Thymus (tissue), 11 donors: ENCODE measurements around the gene SST. TPM values are rescaled to one million over a fixed set of nuclear protein-coding genes. Genes with fewer than 3 reads are reported as not detected.

ENCODE experiments used
- DNase-seq, 9 donors: peaks; one replicate each; pipeline ENCODE4 v3.0.0-alpha.2; 2013; ENCODE audit warnings: low spot score in 9 of 9, low read depth in 6 of 9, missing footprints in 1 of 9
- H3K27ac ChIP-seq, 2 donors: one replicate each; pipeline ENCODE4 v1.5.1; 2013; ENCODE audit warnings: control low read depth in 1 of 2, low read depth in 1 of 2, low read length in 1 of 2, mild to moderate bottlenecking in 1 of 2, moderate library complexity in 1 of 2
- H3K27me3 ChIP-seq, 2 donors: one replicate each; pipeline ENCODE4 v1.5.1; 2013; ENCODE audit warnings: low read length in 1 of 2; ENCODE audit not compliant: control insufficient read depth in 2 of 2, insufficient read depth in 1 of 2
- H3K36me3 ChIP-seq, 2 donors: one replicate each; pipeline ENCODE4 v1.5.1; 2013; ENCODE audit warnings: low read length in 1 of 2, mild to moderate bottlenecking in 1 of 2, moderate library complexity in 1 of 2; ENCODE audit not compliant: control insufficient read depth in 2 of 2, insufficient read depth in 2 of 2
- H3K4me1 ChIP-seq, 2 donors: one replicate each; pipeline ENCODE4 v1.5.1; 2013; ENCODE audit warnings: low read length in 2 of 2; ENCODE audit not compliant: control insufficient read depth in 2 of 2, insufficient read depth in 2 of 2
- H3K4me3 ChIP-seq, 2 donors: one replicate each; pipeline ENCODE4 v1.5.1; 2013; ENCODE audit warnings: low read length in 2 of 2, control low read depth in 1 of 2, mild to moderate bottlenecking in 1 of 2
- H3K9me3 ChIP-seq, 2 donors: one replicate each; pipeline ENCODE4 v1.5.1; 2013; ENCODE audit warnings: low read length in 1 of 2, mild to moderate bottlenecking in 1 of 2; ENCODE audit not compliant: control insufficient read depth in 2 of 2, insufficient read depth in 1 of 2
- WGBS: extraction: QIAGEN DNeasy Blood & Tissue Kit; methylation state at CpG from one replicate; pipeline ENCODE4 v1.1.7; 2013; 5-methylcytosine and 5-hydroxymethylcytosine counted together
- polyA plus RNA-seq: library from polyadenylated mRNA; stranded (reverse); fragments of 200-250 nt; gene quantifications from one replicate; pipeline ENCODE4 v1.2.3, GENCODE V29; 2013
- total RNA-seq: library from RNA; stranded (reverse); fragments of 120-200 nt; gene quantifications from one replicate; pipeline ENCODE4 v1.2.4, GENCODE V29; 2013
- donor health status: healthy.

Gene SST
- total and polyA plus RNA-seq, 2 donors, result 1.3 to 24.1 TPM

DNA sequence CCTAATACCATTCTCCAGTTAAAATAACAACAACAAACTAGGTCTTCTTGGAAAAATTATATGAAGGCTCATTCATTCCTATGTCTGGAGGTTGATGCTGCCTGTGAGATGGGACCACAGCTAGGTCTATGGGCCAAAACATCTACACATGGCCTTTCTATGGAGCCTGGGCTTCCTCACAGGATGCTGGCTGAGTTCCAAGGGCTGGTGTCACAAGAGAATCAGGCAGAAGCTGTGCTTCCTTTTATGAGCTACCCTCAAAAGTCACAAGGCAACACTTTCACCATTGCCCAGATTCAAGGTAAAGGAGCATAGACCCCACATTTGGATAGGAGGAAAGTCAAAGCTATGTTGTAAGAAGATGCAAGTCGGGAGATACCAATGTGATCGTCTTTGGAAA is 36.8 kb upstream of the SST start:
- WGBS, result 90% methylated on average over 2 of the region's 2 CpGs
- no peaks in the 10 kb centered on the region for H3K27me3 ChIP-seq
- DNase-seq, result no peak
- no peaks in the 10 kb centered on the region for H3K4me1 ChIP-seq
- no peak overlapping the region for H3K27ac ChIP-seq
- H3K4me3 ChIP-seq, result no peak overlapping the region
- no peaks in the 10 kb centered on the region for H3K36me3 ChIP-seq
- H3K9me3 ChIP-seq, result no peaks in the 10 kb centered on the region

DNA sequence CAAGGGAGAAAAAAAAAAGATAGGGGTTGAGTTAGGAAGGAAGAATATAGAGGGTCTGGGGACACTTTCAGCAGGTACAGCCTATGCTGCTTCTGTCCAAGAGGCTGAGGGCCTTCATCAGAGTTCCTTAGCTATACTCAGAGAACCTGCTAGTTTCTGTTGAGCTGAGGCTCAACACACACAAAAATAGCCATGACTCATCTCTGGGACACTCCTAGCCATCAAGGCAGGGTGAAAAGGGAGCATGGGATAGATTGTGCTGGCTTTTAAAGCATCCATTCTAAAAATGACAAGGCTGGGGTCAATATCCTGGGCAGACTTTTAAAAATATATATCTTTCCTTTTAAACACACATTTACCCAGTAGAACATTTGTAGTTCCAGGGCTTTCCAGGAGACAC is 35.0 kb upstream of the SST start:
- no peak overlapping the region for H3K27ac ChIP-seq
- no peaks in the 10 kb centered on the region for H3K27me3 ChIP-seq
- no peak overlapping the region for H3K4me3 ChIP-seq
- H3K9me3 ChIP-seq, result no peaks in the 10 kb centered on the region
- no peaks in the 10 kb centered on the region for H3K36me3 ChIP-seq
- DNase-seq, result no peak
- no peaks in the 10 kb centered on the region for H3K4me1 ChIP-seq

DNA sequence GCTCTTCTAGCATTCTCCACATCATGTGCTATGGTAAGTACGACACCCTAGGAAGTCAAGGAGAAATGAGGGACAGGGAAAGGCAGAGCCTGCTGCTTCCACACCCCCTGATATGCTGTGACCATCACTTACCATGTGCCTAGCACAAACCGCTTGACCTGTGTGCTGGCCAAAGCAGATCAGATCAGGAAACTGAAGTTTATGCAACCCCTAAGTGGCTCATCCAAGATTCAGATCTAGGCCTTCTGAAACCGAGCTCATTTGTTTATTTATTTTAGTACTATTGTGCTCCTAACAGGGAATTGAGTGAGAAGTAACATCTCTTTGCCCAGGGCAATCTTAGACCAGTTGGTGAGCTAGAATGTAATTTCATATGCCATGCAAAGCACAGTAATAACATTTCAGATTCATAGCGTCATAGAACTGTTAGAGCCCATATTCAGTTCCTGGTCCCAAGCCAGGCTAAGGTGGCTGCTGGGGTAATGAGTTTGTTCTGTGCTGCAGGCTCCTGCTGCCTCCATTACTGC is 32.4 kb upstream of the SST start, which contains the start of gene RTP2:
RTP2 (minus strand) TSS at position 51 of the 527 bp plus-strand sequence. CDS start 429 bp downstream, outside the sequence.
- DNase-seq, result no peak
- Histone ChIP-seq H3K36me3 (no peaks in the 10 kb centered on the region), H3K9me3 (no peaks in the 10 kb centered on the region), H3K27ac (no peak within 1 kb of the TSS), H3K27me3 (no peaks in the 10 kb centered on the region), H3K4me1 (no peaks in the 10 kb centered on the region), H3K4me3 (no peak within 1 kb of the TSS)
- 70% methylated on average over 4 of the region's 4 CpGs for WGBS

DNA sequence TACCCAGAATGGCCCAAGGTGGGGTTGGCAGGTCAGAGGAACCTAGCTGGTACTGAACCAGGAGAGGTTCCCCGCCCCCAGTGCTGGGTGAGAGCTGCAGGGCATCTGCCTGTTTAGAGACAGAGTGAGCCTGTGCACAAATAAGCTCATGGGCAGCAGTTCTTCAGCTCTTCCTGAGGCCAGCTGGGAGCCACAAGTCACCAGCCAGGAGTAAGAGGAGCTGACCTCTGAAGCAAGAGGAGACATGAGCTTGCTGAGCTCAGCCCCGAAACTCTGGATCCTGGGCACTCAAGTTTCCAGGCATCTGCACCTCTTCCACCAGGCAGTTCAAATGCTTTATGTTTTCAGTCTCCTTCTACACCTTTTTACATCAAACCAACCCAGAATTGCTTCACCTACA is 30.1 kb upstream of the SST start:
- Histone ChIP-seq H3K27me3 (peaks cover 0 to 2% of the 10 kb centered on the region in 2 donors), H3K36me3 (no peaks in the 10 kb centered on the region), H3K27ac (no peak overlapping the region), H3K9me3 (no peaks in the 10 kb centered on the region), H3K4me3 (no peak overlapping the region), H3K4me1 (no peaks in the 10 kb centered on the region)
- no peak for DNase-seq
- WGBS, result 96% methylated on average over 2 of the region's 2 CpGs

DNA sequence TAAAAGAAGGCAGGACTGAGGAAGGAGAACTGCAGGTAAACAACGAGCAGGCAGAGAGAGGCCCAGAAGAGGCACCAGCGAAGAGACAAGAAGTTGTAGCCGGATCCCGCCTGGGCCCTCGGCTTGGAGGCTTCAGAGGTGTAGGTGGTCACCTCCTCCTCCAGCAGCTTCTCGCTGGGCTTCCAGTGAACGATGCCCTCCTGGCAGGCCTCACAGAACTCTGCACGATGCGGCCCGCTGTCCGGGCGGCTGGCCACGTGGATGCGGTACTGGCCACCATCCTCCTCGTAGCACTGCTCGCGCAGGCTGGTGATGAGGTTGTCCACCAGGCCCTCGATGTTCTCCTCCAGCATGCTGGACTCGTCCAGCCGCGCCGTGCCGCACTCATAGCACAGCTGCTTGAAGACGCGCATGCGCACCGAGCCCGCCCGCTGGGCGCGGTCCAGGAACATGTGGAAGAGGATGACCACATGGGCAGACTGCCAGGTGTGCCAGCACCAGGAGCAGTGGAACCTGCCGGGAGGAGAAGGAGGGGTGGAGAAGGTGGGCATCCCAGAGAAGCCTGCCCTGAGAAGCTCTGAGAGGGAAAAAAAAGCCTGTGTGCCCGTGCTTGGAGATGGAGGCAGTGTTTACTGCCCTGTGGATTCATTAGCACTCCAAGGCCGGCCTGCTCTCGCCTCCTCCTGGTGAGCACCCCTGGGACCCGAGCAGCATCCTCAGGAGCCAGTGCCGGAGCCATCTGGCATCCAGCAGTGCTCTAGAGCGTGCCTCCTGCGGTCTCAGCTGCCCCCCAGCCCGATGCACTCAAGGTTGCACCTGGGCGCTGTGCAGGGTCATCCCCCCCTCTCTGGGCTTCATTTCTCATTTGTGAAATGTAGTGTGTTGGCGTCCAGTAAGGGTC is 28.6 kb upstream of the SST start:
- Histone ChIP-seq H3K27me3 (peaks cover 0 to 2% of the 10 kb centered on the region in 2 donors), H3K4me1 (no peaks in the 10 kb centered on the region), H3K36me3 (no peaks in the 10 kb centered on the region), H3K27ac (no peak overlapping the region), H3K4me3 (no peak overlapping the region), H3K9me3 (no peaks in the 10 kb centered on the region)
- DNase-seq, result no peak
- 97% methylated on average over 42 of the region's 42 CpGs for WGBS

DNA sequence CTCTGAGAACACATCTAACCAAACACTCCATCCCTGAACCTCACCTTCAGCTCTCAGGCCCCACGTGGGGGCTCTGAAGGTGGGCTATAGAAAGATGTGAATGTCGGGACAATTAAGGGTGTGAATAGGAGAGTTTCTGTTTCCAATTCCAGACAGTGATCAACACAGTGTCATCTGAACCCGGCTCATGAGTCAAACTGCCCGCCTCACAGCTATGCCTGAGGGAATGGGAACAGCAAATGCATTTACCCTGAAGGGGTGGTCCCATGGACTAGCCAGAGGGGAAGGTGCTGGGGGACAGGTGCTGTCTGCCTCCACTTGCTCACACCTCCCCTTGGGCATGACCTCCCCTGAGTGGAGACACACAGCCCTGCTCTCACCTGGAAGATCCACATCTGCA is 25.8 kb upstream of the SST start:
- H3K27me3 ChIP-seq, result peaks cover 0 to 2% of the 10 kb centered on the region in 2 donors
- DNase-seq, result no peak
- WGBS, result 49% methylated on average over 4 of the region's 4 CpGs
- H3K4me1 ChIP-seq, result no peaks in the 10 kb centered on the region
- no peaks in the 10 kb centered on the region for H3K9me3 ChIP-seq
- no peak overlapping the region for H3K4me3 ChIP-seq
- no peak overlapping the region for H3K27ac ChIP-seq
- no peaks in the 10 kb centered on the region for H3K36me3 ChIP-seq

DNA sequence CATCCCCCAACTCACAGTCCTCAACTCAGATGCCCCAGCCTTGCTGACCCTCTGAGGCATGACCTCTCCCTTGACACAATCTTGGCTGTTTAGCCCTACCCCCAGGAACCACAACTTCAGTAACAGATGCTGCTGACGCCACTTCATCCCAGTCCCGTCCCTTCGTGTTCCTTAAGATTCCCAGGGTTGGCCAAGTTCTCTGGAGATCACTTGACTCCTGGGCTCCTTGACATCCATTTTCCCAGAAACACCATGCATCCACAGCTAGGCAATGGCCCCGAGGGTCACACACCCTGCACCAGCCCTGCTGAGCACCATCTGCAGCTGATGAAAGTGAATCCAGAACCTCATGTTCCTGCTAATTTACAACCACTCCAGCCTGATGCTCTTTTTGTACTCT is 25.3 kb upstream of the SST start:
- Histone ChIP-seq H3K4me1 (no peaks in the 10 kb centered on the region), H3K9me3 (no peaks in the 10 kb centered on the region), H3K4me3 (no peak overlapping the region), H3K27ac (no peak overlapping the region), H3K36me3 (no peaks in the 10 kb centered on the region), H3K27me3 (peaks cover 0 to 2% of the 10 kb centered on the region in 2 donors)
- 93% methylated on average over 4 of the region's 4 CpGs for WGBS
- DNase-seq, result no peak

DNA sequence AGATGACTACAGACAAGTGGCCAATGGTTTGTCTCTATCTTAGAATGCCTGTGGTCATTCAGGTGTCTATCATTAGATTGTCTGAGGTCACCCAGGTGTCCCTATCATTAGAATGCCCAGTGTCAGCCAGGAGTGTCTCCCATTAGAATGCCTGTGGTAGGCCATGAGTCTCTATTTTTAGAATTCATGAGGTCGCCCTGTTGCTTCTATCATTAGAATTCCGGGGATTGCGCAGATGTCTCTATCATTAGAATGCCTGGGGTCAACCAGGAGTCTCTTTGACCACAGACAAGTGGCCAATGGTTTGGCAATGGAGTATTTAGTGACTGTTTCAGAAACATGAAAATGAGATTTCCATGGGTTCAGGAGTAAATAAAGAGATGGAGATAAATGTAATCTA is 24.6 kb upstream of the SST start:
- no peak for DNase-seq
- Histone ChIP-seq H3K9me3 (no peaks in the 10 kb centered on the region), H3K27me3 (peaks cover 0 to 6% of the 10 kb centered on the region in 2 donors), H3K36me3 (no peaks in the 10 kb centered on the region), H3K27ac (no peak overlapping the region), H3K4me1 (no peaks in the 10 kb centered on the region), H3K4me3 (no peak overlapping the region)
- WGBS, result 82% methylated on average over 3 of the region's 3 CpGs

DNA sequence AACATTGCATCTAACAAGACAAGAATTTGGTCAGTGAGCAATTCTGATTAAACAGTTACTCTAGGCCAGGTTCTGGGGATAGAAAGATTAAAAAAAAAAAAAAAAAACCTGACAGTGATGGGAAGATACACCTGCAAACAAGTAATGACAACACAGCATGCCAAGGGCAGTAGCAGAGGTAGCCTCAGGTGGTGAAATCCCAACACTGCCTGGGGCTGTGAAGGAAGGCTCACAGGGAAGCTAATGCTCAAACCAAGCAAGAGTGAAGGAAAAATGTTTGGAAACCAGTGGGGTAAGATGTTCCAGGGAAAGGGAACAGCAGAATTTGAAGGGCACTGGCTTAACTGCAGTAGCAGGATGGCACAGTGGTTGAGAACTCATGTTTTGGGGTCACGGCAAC is 23.2 kb upstream of the SST start:
- Histone ChIP-seq H3K4me1 (no peaks in the 10 kb centered on the region), H3K36me3 (no peaks in the 10 kb centered on the region), H3K27ac (no peak overlapping the region), H3K4me3 (no peak overlapping the region), H3K27me3 (peaks cover 0 to 6% of the 10 kb centered on the region in 2 donors), H3K9me3 (no peaks in the 10 kb centered on the region)
- WGBS, result 96% methylated on average over 1 of the region's 1 CpG
- DNase-seq, result no peak
